CD4-positive, alpha-beta T cell treated with Interleukin-4 for 4 hours (primary cell): ENCODE measurements around the gene AFF3.

ENCODE experiments used
- DNase-seq: peaks from one replicate; pipeline ENCODE4 v3.0.0-alpha.2; 2020

The AFF3 gene

DNA sequence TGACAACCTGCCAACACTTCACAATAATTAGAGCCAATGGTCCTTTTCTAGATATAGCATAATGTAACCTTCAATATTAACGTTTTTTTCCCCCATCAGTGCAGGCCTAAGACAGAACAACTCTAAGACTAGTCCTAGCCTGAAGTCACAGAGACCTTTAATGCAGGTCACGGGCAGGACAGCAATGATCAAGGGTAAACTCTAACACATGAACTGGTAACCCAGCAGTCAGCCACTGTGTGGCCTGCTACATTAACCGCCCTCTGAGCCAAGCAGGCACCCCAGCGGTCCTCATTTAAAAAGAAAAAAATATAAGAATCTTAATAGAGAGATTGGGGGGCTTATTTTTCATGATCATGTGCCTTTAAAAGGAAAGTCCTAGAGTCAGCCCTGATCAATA lies 290.6 kb downstream of the AFF3 start:
- DNase-seq, result no peak

DNA sequence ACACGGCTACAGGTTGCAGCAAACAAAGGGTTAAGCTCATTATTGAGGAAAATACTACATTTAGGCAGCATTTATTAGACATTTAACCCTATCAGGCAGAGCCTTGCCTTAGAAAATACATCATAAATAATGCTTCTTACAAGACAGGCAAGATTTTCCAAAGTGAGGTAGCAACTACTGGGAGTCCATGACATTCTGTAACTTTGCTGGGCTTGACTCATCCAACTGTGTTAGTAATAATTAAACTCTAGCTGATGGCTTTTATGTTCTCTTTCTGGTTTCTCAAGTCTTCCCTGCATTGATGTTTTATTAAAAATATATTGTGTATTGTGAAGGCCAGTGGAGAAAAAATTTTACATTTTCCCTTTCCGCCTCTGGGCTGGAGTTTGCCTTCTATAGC lies 291.3 kb downstream of the AFF3 start:
- no peak for DNase-seq

DNA sequence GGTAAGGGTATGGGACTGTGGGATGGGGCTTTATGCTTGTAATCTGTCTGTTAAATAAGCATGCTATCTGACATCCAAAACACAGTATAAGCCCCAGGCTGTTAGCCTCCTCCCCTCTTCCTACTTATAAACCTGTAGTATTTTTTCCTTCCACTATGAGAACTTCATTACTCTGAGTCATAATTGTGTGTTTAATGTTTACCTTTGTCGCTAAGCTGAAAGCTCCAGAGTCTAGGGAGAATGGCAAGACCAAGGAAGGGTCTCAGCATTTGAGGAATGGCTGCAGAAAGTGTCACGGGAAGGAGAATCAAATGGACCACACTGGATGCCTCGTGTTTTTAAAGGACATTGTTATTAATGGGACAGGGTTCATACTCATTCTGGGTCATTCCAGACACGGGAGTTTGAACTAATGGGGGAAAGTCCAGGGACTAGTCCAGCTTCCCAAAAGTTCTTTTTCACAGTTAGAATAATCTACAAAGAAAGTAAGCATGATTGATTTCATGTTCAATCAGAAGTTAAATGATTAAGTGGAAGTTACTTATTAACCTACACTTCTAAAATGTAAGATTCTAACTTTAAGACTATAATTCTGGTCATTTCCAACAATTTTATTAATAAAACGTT lies 292.2 kb downstream of the AFF3 start:
- DNase-seq, result no peak

DNA sequence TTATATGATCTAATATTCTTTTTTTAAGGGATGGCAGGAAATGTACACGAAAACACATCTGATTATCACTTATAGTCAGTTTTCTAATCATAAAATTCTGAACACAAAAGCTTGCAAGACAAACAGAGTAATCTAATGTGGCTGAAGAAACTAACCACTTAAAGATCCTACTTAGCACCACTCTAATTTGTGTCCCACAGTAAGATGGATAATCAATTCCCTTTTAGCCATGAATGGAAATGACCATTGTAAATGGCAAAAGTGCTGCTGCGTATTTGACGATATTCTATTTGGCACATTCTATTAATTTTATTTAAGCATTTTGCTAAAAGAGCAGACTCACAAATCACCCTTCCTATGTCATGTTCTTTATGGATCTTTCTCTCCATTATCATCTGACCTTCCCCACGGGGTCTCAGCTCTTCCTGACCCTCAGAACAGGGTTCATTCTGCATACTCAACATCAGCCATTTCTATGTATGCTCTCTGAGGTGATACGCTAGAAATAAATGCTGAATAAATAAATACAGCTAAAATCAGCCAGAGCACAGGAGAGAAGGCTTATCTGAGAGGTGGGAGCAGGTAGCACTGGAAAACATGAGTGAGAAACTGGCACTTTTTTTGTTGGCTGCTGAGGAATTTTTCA lies 295.8 kb downstream of the AFF3 start:
- DNase-seq, result no peak

DNA sequence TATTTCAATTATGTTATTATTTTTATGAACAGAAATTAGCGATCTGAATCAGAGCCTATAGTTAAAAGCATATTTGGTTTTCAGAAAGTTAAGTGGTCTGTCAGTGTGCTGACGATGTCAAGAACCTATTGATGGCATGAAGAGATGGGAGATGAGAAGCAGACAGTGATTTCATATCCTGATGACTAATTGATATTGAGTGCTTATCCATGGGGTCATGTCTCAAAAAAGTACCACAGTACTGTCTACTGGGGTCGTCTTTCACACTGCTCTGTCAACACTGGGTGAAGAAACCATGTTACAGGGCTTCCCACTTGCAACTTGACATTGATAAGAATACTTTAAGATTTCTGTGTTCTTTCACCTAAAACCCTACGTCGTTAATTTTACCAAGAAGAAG lies 297.1 kb downstream of the AFF3 start:
- DNase-seq, result no peak

DNA sequence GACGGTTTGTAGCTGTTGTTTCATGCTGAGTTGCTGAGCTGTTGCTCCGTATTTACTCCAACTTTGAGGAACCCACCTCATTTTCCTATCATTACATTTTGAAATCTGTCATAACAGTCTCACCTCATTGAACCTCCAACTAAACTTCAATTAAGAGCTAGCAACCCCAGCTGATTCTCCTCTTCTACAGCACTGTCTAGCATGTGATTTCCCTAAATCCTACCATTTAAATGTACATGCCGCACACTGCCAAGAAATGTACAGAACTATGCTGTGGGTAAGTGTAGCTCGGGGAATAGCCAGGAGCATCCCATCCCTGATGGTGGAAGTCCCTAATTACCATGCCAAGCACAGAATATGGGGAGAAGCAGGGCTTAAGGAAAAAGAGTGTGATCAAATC lies 299.9 kb downstream of the AFF3 start:
- no peak for DNase-seq

DNA sequence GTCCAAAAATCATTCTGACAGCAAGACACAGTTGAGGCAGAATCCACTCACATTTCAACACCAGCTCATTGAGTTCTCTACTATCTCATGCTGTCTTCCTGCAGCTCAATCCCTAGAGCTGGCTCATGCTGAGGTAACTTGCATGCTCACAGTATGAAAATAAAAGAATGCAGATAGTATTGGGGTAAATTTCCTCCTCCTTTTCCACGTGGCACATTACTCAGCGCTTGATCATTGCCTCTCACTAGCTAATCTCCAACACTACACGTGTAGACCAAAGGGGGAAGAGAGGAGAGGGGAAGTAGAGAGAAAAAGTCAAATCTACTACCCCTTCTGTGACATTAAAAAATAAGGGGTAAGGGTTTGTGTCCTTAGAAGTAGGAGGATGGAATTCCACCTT lies 300.6 kb downstream of the AFF3 start:
- no peak for DNase-seq

DNA sequence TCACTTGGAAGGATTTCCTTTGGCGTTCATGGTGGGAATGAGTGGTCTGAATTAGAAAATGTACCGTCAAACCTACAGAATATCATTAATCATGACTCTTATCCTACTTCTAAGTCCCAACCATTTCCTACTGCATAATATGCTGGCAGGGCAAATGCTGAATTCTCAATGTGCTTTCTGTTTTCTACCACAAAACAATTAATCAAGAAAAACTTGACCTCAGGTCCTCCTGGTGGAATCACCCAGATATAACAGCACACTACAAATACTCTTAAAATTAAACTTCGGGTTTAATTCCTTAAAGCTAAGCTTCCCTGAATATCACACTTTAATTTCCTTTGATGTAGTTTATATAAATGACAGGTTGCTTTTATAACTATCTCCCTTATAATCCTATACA lies 301.6 kb downstream of the AFF3 start:
- DNase-seq, result no peak

DNA sequence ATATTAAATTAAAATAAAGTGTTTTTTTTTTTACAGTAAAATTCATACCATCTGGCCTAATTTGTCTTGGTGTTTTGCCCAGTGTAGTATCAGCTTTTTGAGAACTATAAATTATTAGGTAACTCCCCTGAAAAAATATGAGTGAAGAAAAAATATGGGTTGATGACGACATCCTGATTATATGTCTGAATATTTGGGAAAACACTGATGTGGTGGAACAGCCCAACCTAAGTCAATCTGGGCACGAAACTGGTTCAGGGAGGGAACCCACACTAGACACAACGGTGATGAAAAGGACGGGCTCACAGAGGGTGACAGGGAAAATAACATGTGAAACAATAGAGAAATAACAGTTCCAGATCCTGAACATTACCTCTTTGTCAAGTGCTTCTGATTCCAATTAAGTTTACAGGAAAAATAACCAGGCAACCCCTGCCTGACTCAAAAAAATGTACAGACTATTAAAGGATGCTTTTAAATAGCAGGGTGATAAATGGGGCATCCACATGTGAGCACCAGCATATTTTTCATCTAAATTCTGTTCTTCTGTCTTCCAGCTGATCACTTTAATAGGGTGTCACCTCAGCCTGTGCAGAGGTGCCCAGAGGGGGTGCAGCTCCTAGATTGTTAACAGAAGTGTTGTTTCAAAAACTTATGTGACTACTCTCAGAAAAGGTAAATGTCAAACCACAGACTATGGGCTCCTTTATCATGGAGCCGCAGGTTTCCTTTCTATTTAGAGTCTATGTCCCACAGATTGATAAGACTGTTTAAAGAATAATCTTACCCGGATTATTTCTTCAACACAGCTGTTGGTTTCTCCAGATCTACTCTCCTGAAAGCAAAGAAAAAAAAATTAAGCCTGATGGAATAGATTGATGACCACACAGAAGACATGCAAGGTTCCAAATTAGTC lies 305.4 kb downstream of the AFF3 start:
- DNase-seq, result no peak

DNA sequence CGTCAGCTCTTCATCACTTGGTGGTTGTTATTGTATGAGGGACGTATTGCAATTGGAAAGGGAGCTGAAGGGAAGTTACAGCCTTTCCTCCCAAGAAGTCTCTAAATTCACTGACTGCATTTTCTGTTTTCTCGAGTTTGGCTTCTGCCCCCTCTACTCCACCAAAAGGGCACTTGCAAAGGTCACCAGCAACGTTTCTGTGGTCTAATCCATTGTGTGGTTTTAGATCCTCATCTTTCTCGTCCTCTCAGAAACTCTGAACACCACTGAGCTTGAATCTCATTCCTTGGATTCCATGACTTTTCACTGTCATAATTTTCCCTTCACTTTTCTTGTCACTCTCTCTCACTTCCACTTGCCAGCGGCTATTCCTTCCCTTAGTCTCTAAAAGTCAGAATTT lies 308.0 kb downstream of the AFF3 start:
- no peak for DNase-seq

DNA sequence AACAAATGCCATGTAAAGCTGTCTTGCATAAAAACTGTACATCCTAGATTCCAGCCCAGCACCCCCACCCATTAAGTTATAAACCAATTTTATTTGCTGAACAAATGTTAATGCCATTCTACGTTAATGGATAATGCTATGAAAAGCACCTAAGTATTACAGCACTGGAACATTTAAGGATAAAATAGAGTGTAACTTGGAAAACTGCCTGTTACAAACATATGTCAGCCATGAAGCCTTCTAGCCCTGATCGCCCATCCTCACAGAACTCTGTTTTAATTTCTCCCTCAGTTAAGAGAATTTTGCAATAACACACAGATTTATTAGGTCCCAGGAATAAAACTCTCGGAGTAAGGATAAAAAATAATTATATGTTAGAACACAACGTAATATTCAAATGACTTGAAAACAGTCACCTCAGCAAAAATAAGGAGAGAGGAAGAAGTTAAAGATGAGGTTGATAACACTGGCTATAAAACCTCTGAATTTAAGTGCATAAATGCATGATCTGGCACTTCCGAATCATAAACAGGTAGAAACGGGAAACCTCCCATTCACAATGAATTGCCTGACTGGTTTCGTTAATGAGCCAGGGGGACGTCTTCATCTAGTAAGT lies 308.7 kb downstream of the AFF3 start:
- no peak for DNase-seq

DNA sequence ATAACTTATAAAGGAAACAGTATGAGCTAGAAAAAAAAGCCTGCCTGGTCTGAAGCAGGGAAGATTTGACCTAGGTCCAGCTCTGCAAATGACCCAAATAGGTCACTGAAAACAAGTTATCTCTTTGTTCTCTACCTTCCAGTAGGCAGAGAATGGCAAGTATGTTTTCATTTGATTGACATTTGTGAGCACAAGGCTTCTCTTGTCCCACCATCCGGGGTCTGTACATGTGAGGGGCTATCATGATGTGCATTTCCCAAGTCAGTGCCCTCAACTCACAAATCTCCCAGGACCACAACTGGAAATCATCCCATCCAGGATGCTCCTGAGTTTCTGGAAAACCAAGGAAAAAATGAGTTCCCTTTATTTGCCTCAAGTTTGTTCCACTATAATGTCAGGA lies 309.5 kb downstream of the AFF3 start:
- DNase-seq, result no peak

DNA sequence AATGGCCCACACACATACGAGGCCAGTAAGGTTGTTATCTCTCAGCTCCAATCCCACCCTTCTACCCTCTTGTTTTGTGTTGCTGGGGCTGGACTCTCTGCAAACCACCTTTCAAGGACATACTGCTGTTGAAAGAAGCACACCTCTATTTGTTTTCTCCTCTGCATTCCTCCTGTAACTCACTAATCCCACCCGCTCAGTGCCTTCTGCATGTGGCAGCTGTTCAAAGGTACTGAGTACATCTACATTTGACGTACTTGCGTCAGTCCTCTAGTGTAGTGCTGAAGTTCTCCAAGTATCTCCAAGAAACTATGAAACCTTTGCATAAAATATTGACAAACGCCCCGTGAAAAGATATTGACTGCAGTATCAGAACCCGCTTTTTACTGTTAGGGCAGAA lies 310.6 kb downstream of the AFF3 start:
- no peak for DNase-seq

DNA sequence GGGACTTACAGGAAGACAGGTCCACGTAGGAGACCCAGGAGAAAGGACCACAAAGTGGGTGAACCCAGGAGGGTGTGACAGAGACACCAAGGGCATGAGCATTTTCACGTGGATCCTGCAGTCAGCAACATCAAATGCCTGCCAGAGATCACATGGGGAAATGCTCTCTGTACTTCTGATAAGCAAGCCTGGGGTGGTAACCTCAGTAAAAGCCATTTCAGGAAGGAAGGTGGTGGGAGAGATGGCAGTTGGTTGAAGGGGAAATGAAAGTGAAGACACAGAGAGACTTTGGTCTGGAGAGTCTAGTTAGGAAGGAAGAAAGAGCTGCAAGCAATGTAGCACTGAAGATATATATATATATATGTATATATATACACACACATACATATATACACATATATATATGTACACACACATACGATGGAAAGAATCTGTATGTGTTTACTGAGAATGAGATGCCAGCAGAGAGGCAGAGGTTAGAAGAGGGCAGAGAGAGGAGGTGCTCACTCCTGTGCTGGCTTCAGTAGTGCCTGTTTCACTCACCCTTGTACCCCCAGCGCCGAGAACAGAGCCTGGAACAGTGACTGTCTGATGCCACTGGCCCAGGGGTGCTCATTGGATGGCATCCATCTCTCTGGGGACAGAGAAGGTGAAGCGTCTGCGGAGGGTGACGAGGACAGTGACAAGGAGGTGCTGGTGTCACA lies 314.9 kb downstream of the AFF3 start:
- DNase-seq, result no peak

DNA sequence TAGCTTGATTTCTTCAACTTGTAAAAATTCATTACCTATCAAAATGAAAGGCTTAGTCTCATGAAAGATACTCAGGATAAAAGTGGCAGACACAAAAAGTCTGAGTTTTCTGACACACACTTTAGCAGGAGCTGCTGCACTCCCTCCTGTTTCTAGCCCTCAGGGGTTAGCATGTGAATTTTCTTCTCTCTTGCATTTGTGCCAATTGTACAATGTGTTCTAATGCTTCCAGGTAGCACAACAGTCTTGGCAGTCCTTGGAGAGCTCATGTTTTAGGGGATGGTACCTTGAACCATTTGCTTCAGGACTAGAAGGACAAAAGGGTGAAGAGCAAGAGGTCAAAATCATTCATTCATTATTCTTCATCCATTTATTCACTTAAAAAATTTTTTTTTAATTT lies 316.8 kb downstream of the AFF3 start:
- DNase-seq, result no peak

DNA sequence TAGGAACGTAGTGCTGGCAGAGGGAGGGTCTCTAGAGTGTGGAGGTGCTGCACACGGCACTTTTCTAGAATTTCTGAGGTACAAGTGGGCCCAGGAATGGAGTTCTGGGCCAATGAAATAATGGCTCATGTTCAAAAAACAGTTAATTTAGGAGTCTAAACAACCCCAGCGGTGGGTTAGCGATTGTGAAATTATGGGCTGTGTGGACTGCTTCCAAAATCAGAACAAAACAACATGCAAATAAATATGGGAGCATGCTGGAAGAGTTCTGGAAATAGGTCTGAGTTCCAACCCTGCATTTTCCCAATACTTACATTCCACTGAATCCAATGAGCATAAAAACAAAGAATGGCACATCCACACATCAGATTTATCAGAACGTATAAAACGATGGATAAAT lies 317.6 kb downstream of the AFF3 start:
- no peak for DNase-seq

DNA sequence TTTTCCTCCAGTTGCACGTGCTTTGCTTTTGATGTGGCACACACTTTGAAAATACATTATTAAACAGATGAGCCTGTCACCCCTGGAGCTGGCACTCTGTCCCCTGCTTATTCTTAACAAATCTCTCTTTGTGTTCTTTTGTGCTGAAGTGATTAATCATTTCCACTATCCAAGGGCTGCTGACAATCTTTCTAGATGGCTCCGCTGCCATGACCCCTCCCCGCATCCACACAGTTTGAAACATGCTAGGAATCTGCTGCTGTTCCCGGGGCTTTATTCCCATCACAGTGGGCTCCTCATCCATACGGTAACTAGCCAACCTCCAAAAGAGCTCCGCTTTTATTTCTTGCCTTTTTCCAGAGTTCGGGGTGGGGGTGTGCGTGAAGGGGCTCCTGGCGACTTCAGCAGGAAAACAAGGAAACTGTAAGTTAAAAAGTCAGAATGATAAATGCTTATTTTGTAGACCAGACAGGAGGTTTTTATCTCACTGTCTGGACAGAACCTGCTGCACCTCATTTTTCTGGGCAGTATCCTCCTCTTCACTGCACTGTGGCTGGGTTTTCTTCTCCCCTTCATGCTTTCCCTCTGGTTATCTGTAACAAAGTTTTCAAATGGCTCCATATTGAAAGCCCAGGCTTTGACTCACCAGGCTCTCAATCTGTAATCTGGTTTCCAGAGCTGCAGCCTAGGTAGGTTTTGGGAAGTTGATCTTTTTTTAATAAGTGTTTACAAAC lies 319.7 kb downstream of the AFF3 start:
- no peak for DNase-seq

DNA sequence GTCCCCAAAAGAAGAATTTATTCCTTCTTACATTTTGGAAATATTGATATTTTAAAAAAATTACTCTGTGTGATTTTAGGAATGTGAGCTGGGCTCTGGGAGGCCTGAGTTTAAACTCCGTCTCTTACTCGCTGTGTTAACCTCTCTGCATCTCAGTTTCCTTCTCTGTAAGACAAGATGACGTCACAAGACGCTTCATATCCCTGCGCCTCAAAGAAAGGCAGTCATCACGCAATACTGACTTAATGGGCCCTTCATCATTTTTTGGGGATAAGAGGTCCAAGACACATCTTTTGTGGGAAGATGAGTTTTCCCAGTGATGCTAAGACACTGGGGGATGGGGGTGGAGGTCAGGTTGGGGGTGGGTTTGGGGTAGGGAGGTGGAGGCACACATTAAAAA lies 320.4 kb downstream of the AFF3 start:
- no peak for DNase-seq

DNA sequence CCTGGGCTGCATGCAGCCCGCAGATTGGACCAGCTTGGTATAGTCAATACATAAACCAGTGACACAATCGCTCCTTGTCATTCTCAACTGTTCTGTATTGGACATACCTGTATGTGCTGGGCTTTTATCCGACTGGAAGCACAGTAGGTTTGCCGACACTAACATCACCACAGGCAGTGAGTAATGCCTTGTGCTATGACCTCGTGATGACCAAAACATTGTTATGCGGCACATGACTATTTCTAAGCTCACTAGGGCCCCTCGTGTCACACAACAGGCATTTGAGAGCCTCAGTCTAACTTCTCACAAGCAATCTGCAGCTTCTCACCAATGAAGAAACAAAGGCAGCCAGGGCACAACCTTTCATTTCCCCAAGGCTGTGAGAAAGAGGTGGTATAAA lies 320.8 kb downstream of the AFF3 start:
- DNase-seq, result no peak

DNA sequence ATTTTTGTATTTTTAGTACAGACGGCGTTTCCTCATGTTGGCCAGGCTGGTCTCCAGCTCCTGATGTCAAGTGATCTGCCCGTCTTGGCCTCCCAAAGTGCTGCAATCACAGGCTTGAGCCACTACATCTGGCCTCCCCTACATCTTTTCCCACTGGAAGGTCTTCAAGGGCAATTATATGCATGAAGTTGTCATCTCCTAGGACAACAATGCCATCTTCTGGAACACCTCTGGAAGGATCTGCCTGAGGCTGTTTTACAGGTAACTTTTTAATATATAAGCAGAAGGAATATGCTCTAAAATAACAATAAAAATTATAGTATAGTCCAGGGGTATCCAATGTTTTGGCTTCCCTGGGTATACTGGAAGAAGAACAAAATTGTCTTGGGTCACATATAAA lies 321.4 kb downstream of the AFF3 start:
- no peak for DNase-seq

DNA sequence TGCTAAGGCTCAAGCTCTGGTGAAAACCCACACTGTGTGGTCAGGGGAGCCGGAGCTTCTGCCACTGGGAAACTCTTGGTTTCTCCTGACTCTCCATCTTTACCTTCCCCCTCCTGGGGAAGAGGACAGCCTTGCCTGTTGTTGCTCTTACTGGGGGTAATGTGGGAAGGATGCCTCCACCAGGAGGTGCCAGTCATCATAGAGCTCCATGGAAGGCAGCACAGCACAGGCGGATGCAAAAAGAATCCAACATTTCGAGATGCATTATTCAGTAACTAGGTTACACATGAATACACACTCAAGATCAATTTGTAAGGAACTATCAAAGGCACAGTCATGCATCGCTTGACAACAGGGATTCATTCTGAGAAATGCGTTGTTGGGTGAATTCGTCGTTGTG lies 322.6 kb downstream of the AFF3 start:
- DNase-seq, result no peak

DNA sequence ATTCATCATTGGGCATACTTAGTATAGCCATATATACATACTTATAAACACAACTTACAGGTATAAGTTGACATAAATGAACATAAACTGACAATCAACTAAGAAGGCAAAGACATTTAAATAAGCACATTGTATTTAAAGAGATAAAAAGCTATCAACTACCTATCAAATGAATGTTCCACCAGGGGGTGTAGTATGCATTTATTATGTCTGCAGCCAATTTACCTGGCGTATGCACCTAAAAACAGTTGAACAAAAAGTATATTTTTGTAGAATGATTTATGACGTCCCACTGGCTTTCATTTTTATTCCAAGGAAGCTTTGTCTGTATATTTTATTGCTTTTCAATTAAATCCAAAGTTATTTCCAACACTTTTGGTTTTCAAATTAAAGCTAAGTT lies 323.5 kb downstream of the AFF3 start:
- DNase-seq, result no peak
